CD4-positive, alpha-beta T cell (primary cell): ENCODE measurements around the gene TMEFF1. TPM values are rescaled to one million over a fixed set of nuclear protein-coding genes. Genes with fewer than 3 reads are reported as not detected.

ENCODE experiments used
- ATAC-seq: fragments of 200-7000 bp; cut with Tn5 transposase; one replicate; pipeline ENCODE4 v1.10.0; 2022; ENCODE audit warnings: mild to moderate bottlenecking; ENCODE audit not compliant: poor library complexity
- CTCF ChIA-PET: fragments of 350-600 bp; sonication (Branson Sonifier 250); formaldehyde crosslinking; loops from one replicate; lab custom pipeline; 2021; ENCODE audit warnings: antibody characterized with exemption, inconsistent platforms; lab: Charles Lee
- POLR2A ChIA-PET: fragments of 350-600 bp; sonication (Branson Sonifier 250); formaldehyde crosslinking; loops from one replicate; lab custom pipeline; 2021; ENCODE audit warnings: antibody characterized with exemption, inconsistent platforms; lab: Charles Lee
- DNase-seq, 14 experiments: peaks; one replicate each; pipeline ENCODE4 v3.0.0-alpha.2; 2013 to 2020; ENCODE audit warnings: mixed read lengths in 2 of 14
- H3K27ac ChIP-seq, 2 donors: one replicate each; pipeline versions ENCODE4 v1.5.1 to v1.7.0; 2013; ENCODE audit warnings: low read length in 2 of 2, low read depth in 1 of 2, mild to moderate bottlenecking in 1 of 2
- H3K27me3 ChIP-seq, 2 experiments: 1 replicate in 1 of 2; 2 replicates in 1 of 2; pipeline versions ENCODE4 v1.6.1 to v1.7.0; 2013; ENCODE audit warnings: low read length in 2 of 2, control low read depth in 1 of 2, mild to moderate bottlenecking in 1 of 2, moderate library complexity in 1 of 2; ENCODE audit not compliant: insufficient read depth in 2 of 2, control insufficient read depth in 1 of 2
- H3K36me3 ChIP-seq: one replicate; pipeline ENCODE4 v1.6.1; 2013; ENCODE audit warnings: low read length, control low read depth; ENCODE audit not compliant: insufficient read depth
- H3K4me1 ChIP-seq: one replicate; pipeline ENCODE4 v1.6.1; 2013; ENCODE audit warnings: low read length, control low read depth; ENCODE audit not compliant: insufficient read depth
- H3K4me3 ChIP-seq: one replicate; pipeline ENCODE4 v1.5.1; 2013; ENCODE audit warnings: mild to moderate bottlenecking, low read length, moderate library complexity
- H3K9me3 ChIP-seq, 2 experiments: 1 replicate in 1 of 2; 2 replicates in 1 of 2; pipeline versions ENCODE4 v1.6.1 to v1.7.0; 2013; ENCODE audit warnings: low read length in 2 of 2, mild to moderate bottlenecking in 2 of 2, control low read depth in 1 of 2, moderate library complexity in 1 of 2; ENCODE audit not compliant: control insufficient read depth in 1 of 2, insufficient read depth in 1 of 2
- H3K27ac Mint-ChIP-seq: one replicate; pipeline ENCODE4 v1.8.0; 2020; ENCODE audit warnings: mixed read lengths
- H3K27me3 Mint-ChIP-seq: one replicate; pipeline ENCODE4 v1.8.0; 2021; ENCODE audit warnings: mixed read lengths
- H3K36me3 Mint-ChIP-seq: one replicate; pipeline ENCODE4 v1.8.0; 2021; ENCODE audit warnings: low read depth, mixed read lengths
- H3K4me1 Mint-ChIP-seq: one replicate; pipeline ENCODE4 v1.8.0; 2021; ENCODE audit warnings: low read depth, mixed read lengths
- H3K4me3 Mint-ChIP-seq: one replicate; pipeline ENCODE4 v1.8.0; 2020; ENCODE audit warnings: mild to moderate bottlenecking, mixed read lengths
- H3K9me3 Mint-ChIP-seq: one replicate; pipeline ENCODE4 v1.8.0; 2020; ENCODE audit warnings: mixed read lengths
- intact Hi-C, 2 experiments: fragments of 100-400 bp; cut with DNase I in 1 of 2; cut with micrococcal nuclease in 1 of 2; formaldehyde crosslinking; loops; one replicate each; pipeline versions ENCODE4 v1.15.1 to v1.9.0; 2023 to 2025; cut with DNase I, micrococcal nuclease
- total RNA-seq, 174 experiments: library from RNA in 2 of 174; stranded (reverse) in 2 of 174; gene quantifications; one replicate each; pipeline ENCODE4 v1.2.3 and lab custom pipeline; 2021 to 2026
- TF ChIP-seq, protein P1 (sequence below): fragments of 200-600 bp; IDR thresholded peaks from one replicate; pipeline ENCODE4 v1.8.0; 2022; ENCODE audit warnings: antibody characterized with exemption, mild to moderate bottlenecking

TMEFF1 gene
- total RNA-seq, 2 experiments from 2014 or later = not detected

DNA sequence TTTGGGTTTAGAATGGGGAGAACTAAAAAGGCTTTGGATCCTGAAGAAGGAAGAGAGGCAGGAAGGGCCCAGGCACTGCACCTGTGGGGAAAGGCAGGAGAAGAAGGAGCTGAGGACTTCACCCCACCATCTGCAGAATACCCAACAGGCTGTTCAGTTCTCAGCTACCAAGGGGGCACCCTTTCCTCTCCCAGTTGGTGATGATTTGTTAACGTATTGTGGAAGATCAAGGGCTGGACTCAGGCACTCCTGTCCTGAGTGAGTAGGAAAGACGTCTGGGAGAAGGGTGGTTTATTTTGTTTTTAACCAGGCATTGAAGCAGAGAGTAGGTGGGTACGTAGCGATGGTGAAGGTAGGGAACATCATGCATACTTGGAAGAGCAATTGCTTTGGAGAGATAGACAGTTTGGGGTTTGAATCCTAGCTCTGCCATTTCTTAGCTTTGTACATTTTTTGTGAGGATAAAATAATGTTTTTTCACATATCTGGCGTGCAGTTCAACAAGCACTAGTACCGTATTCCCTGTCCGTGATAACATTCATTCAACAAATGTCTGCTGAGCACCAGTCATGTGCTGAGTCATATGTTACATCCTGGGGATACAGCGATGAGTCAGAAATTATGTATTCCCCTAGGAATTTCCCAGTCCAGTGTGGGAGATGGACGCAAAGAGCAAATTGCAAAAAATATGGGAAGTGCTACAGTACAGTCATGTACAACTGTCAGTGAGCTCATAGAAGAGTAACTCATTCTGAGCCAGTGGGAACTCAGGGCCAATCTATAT lies 43.9 kb upstream of the TMEFF1 start:
- H3K27me3 ChIP-seq = no peaks in the 10 kb centered on the region
- Mint-ChIP-seq H3K4me1 (peaks cover 44% of the 10 kb centered on the region), H3K9me3 (no peaks in the 10 kb centered on the region), H3K4me3 (peak overlapping the region; percentile 36), H3K36me3 (peaks cover 6% of the 10 kb centered on the region), H3K27ac (peak overlapping the region; percentile 0), H3K27me3 (no peaks in the 10 kb centered on the region)
- peak in 2 of 14 experiments; percentile 33 to 51 for DNase-seq
- no peak for ATAC-seq
- H3K4me1 ChIP-seq = peaks cover 20% of the 10 kb centered on the region
- TF ChIP-seq, protein P1, sequence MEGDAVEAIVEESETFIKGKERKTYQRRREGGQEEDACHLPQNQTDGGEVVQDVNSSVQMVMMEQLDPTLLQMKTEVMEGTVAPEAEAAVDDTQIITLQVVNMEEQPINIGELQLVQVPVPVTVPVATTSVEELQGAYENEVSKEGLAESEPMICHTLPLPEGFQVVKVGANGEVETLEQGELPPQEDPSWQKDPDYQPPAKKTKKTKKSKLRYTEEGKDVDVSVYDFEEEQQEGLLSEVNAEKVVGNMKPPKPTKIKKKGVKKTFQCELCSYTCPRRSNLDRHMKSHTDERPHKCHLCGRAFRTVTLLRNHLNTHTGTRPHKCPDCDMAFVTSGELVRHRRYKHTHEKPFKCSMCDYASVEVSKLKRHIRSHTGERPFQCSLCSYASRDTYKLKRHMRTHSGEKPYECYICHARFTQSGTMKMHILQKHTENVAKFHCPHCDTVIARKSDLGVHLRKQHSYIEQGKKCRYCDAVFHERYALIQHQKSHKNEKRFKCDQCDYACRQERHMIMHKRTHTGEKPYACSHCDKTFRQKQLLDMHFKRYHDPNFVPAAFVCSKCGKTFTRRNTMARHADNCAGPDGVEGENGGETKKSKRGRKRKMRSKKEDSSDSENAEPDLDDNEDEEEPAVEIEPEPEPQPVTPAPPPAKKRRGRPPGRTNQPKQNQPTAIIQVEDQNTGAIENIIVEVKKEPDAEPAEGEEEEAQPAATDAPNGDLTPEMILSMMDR = no peak
- H3K27ac ChIP-seq = no peak overlapping the region
- no peak overlapping the region for H3K4me3 ChIP-seq
- CTCF ChIA-PET = interaction anchor here (0.7 kb wide), 1 partner anchor 8 kb away, joined by 3 read pairs; no protein-coding TSS in a partner anchor
- intact Hi-C loops = loop anchor here (5.0 to 10.0 kb wide), 5 partner anchors 77 to 1634 kb away; partner anchors contain the start of genes TEX10 (in 2 of the 2), ANKS6 (in 1 of the 2) and STX17 (in 1 of the 2)
- POLR2A ChIA-PET = no interaction called here
- peaks cover 3% of the 10 kb centered on the region for H3K36me3 ChIP-seq
- no peaks in the 10 kb centered on the region for H3K9me3 ChIP-seq

DNA sequence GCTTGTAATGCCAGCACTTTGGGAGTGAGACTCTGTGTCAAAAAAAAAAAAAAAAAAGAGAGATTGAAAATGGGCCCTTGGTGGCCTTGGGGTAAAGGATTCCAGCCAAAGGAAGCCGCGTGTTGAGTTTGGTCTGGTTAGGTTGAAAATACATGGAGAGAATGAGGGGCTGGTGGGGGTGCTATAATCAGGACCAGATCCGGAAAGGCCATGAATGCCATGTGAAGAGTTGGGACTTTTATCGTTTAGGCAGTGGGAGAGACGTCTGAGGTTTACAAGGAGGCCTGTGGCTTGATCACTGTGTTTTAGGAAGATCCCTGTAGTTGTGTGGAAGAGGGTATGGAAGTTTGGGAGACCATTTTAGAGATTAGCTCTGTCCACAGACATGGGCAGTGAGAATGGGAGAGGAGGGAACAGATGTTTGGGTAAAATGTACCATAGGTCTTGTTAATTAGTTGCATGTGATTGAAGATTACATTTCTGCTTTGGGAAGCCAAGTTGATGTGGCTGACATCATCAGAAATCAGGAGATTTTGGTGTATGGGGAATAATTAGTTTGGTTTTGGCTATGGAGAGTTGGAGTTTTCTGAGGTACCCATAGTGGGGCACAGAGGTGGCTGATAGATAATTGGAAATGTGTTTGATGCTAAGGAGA lies 42.5 kb upstream of the TMEFF1 start:
- CTCF ChIA-PET = no interaction called here
- H3K27ac Mint-ChIP-seq = no peak overlapping the region

DNA sequence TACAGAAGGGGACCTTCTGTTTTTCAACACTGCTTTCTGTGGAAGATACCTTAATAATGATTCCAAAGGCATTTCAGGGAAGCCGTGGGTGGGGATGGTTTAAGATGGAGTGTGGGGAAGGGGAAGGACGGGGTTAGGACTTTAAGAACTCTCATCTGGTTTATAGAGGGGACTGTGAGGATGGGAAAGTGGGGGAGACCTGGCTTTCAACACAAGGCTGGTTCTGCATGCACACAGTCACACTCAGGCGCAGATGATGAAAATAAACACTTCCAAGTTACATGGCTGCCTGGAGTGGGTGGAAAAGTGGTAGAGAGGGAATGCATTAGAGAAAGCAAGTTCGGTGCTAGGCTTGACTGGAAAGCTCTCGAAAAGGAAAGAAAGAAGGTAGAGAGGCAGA lies 41.1 kb upstream of the TMEFF1 start:
- Histone ChIP-seq H3K27ac (no peak overlapping the region), H3K4me3 (no peak overlapping the region), H3K36me3 (peaks cover 3% of the 10 kb centered on the region), H3K4me1 (peaks cover 15% of the 10 kb centered on the region), H3K27me3 (no peaks in the 10 kb centered on the region), H3K9me3 (no peaks in the 10 kb centered on the region)
- no peak for ATAC-seq
- no peak overlapping the region for H3K27ac Mint-ChIP-seq
- POLR2A ChIA-PET = no interaction called here
- TF ChIP-seq, protein P1 = no peak
- H3K4me1 Mint-ChIP-seq = peaks cover 29% of the 10 kb centered on the region
- DNase-seq = no peak
- H3K4me3 Mint-ChIP-seq = no peak overlapping the region
- no peaks in the 10 kb centered on the region for H3K9me3 Mint-ChIP-seq
- H3K27me3 Mint-ChIP-seq = no peaks in the 10 kb centered on the region
- peaks cover under 1% of the 10 kb centered on the region for H3K36me3 Mint-ChIP-seq
- intact Hi-C loops = loop anchor here (10.0 kb wide), 1 partner anchor 1247 kb away; no protein-coding TSS in a partner anchor
- CTCF ChIA-PET = no interaction called here

More for the DNA sequence above, 42.5 kb upstream of the TMEFF1 start:
- intact Hi-C loops = loop anchor here (10.0 kb wide), 1 partner anchor 1246 kb away; no protein-coding TSS in a partner anchor
- peaks cover 3% of the 10 kb centered on the region for H3K36me3 ChIP-seq
- Mint-ChIP-seq H3K4me3 (peak overlapping the region; percentile 8), H3K27me3 (no peaks in the 10 kb centered on the region), H3K36me3 (peaks cover 6% of the 10 kb centered on the region), H3K4me1 (peaks cover 44% of the 10 kb centered on the region), H3K9me3 (no peaks in the 10 kb centered on the region)
- no peak overlapping the region for H3K27ac ChIP-seq
- no peak overlapping the region for H3K4me3 ChIP-seq
- TF ChIP-seq, protein P1 = no peak
- H3K9me3 ChIP-seq = no peaks in the 10 kb centered on the region
- peaks cover 20% of the 10 kb centered on the region for H3K4me1 ChIP-seq
- POLR2A ChIA-PET = no interaction called here
- ATAC-seq (no peak), DNase-seq (no peak)
- no peaks in the 10 kb centered on the region for H3K27me3 ChIP-seq
